OCI-LY1 (cell line): Measurements from ENCODE around the gene HAND1.

Source experiments
- EZH2 ChIP-seq: fragments of 200-600 bp; sonication (generic), shearing (Covaris generic); IDR thresholded peaks from 2 replicates; pipeline ENCODE4 v1.8.0; 2017; ENCODE audit warnings: borderline replicate concordance, mixed run types, mild to moderate bottlenecking, antibody characterized with exemption, low read length, moderate library complexity, mixed read lengths
- TF ChIP-seq, protein P1 (sequence below): fragments of 200-600 bp; sonication (generic), shearing (Covaris generic); IDR thresholded peaks from 2 replicates; pipeline ENCODE4 v1.5.1; 2017; ENCODE audit warnings: mild to moderate bottlenecking, antibody characterized with exemption, low read length, moderate library complexity, mixed read lengths

- TF ChIP-seq, protein P1, sequence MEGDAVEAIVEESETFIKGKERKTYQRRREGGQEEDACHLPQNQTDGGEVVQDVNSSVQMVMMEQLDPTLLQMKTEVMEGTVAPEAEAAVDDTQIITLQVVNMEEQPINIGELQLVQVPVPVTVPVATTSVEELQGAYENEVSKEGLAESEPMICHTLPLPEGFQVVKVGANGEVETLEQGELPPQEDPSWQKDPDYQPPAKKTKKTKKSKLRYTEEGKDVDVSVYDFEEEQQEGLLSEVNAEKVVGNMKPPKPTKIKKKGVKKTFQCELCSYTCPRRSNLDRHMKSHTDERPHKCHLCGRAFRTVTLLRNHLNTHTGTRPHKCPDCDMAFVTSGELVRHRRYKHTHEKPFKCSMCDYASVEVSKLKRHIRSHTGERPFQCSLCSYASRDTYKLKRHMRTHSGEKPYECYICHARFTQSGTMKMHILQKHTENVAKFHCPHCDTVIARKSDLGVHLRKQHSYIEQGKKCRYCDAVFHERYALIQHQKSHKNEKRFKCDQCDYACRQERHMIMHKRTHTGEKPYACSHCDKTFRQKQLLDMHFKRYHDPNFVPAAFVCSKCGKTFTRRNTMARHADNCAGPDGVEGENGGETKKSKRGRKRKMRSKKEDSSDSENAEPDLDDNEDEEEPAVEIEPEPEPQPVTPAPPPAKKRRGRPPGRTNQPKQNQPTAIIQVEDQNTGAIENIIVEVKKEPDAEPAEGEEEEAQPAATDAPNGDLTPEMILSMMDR = no peak
- TF ChIP-seq EZH2 = no peak
Observed at GRCh38 chr5:154485096-154485491, 7.1 kb upstream of the HAND1 start.
